ENCODE data around the gene GABBR2.

GABBR2 gene

GRCh38 chr9:98240475-98240874, 468.3 kb downstream of the GABBR2 start:
- no peak for DNase-seq (ENCODE audit: low read depth)
- no peak for TF ChIP-seq CTCF (conservative IDR thresholded peaks at IDR 0.05; ENCODE audit: control insufficient read depth, insufficient read depth, low read depth, low read length)
- H3K4me3 ChIP-seq (ENCODE audit: control insufficient read depth, low read depth, low read length), result no peak overlapping the region

Measured in fibroblast of mammary gland (primary cell).